Brain pericyte (primary cell): Measurements from ENCODE around the gene FCN2.

Experiments
- DNase-seq: peaks from one replicate; pipeline ENCODE4 v3.0.0-alpha.2; 2012; ENCODE audit warnings: low read depth, low spot score

Gene FCN2

GRCh38 chr9:134909511-134910481 lies 29.2 kb downstream of the FCN2 start:
- DNase-seq: no peak

DNA sequence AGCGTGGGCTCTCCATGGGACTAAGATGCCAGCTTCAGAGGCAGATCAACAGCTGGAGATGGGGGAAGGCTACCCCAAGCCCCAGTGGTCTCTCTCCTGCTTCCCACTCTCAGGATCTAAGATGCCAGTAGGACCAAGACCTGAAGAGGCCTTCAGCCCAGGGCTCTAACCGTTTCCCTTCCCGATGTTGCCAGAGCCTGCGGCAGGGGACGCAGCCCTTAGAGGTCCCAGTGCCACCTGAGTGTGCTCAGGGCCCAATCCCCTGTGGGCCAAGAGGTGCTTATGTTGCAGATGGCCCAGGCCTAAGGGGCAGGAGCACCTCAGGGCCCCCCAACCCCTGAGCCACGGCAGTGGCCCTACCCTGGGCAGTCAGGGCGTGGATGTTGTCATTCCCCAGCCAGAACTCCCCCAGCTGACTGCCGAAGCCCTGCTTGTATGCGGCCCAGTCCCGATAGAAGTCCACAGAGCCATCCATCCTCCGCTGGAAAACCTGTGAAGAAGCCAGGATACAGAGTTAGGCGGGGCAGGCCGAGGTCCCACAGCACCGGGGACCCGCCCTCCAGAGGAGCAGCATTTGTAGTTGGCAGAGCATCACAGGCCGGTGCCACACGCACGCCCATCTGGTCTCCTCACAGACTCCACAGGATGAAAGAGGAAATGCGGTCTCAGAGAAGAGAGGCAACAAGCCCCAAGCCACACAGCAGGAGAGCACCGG lies 31.7 kb downstream of the FCN2 start:
- no peak for DNase-seq

- DNase-seq: no peak
Observed at GRCh38 chr9:134913041-134913712, 32.6 kb downstream of the FCN2 start.

DNA sequence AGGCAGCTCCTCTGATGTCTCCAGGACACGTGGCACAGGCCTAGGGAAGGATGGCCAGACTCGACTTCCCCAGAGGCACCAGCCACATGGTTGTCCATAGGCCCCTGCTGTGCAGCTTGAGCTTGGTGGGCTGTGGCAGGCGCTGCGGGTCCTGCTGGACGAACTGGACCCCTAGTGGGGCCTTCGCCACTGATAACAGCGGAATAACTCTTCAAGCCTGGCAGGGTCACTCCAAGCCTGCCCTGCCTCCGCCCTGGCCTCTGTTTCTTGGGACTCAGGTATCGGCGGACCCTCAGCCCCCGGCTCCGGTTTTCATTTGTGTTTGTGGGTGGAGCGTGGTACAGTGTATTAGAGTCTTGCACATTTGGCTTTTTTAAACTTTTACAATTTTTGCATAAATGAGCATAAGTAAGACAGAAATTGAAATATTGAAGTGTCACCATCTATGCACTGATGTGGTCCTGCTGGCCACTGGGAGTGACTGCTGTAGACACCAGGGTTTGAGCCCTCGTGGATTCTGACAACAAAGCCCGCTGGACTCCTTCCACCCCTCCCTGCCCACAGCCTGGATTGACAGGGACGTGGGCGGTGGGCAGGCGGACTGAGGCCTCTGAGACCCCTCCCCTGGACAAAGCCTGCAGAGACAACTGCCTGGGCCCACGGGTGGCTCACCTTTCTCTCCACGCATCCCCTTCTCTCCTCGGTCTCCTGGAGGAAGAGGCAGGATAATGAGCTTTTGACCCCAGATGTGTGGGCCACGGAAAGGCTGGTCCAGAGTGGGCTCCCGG lies 33.3 kb downstream of the FCN2 start:
- no peak for DNase-seq

- DNase-seq: no peak
Observed at GRCh38 chr9:134914501-134914834, 33.9 kb downstream of the FCN2 start.

DNA sequence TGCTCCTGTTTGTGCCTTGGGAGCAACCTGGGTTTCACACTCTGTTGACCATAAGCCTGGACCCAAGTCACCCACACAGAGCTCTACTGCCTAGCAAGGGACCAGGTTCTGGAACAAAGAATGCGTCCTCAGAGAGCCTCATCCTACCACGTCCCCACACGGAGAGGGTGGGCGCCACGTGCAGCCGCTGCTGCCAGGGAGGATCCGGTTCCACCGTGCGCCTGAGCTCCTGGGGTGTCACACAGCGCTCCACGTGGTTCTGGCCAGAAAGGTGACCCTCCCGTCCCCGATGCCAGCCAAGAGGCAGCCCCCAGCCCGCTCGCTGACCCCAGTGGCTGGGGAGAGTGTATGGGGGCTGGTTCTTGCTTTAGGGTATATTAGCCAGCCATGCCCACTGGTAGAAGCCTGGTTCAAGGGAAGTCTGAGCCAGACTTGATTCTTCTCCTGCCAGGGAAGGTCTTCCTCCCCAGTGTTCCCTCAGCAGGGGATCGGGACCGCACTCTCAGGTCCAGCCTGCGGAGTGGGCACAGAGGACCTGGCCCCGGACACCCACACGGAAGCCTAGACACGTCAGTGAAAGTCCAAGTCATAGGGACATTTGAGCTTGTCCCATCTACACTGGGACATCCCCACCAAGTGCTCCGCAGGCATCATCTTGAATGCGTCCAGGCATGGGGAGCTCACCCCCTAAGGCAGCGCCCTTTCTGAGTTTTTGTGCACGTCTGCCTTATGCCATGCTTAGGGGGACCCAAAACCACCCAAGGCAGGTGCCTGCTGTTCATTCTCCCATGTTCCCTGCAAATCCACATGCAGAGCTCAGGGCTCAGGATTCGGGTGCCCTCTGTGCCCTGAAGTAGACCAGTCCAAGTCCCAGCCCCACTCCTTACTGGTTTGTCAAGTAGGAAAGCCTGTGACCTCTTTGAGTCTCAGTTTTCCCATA lies 34.7 kb downstream of the FCN2 start:
- DNase-seq: no peak

DNA sequence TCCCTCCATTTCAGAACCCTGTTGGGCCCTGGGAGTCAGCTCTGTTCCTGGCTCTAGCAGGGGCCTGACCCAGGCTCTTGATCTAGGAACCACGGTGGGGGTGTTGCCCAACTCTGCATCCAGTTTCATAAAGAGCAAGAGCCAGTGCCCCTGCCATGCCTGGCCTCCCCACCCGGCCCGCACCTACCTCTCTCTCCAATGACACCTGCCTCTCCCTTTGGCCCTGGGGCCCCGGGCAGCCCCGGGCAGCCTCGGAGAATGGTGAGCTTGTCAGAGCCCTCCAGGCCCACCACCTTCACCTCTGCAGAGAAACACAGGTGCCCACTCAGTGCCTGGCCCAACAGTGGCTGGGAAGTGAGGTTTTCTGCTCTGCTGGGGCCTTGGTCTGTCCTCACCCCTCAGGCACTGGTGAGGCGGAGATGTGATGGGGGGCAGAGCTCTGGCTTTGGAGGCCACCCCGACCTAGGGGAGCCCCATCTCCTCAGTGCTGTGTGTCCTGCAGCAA lies 35.6 kb downstream of the FCN2 start:
- no peak for DNase-seq

DNA sequence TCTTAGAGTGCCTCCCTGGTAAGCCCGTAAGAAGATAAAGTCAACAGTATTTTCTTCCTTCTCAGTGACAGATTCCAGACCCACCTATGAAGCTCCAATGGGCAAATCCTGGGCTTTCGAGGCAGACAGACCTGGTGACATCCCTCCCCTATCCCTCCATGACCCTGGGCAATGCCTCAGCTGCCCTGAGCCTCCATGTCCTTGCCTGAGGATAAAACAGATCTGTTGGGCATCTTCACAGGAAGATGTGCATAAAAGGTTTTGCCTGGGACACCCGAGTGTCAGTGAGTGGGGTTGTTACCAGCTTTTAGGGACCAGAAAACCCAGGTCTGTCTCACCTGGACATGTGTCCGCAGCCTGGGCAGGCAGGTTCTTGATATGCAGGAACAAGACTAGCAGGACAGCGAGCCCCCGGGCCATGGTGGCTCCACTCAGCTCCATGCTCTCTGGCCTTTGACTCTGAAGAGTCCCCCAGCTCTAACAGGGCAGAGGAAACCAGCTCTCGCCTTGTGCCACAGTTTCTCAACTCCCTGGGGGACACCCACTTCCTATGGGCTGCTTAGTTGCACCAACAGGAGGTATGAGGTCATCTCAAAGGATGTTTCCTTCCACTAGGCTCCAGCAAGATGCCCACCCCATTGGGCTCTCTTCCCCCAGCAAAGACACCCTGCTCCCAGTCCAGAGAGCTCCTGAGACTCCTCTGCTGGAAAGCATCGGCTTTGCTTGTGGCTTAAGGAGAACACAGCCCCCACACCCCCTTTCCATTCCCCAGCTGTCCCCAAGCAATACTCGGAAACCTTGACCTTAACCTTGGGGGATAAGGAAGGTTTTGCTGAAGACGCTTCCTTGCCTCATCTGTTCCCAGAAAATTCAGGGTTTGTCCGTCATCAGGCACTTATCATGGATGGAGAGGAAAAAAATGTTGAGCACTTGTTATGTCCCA lies 37.1 kb downstream of the FCN2 start, which contains the start of gene FCN1:
Gene FCN1 (minus strand): TSS at position 482 of the 943 bp plus-strand sequence. CDS start 41 bp downstream, at position 441.
- no peak for DNase-seq

- DNase-seq: no peak
Observed at GRCh38 chr9:134918646-134919045, 38.0 kb downstream of the FCN2 start.

DNA sequence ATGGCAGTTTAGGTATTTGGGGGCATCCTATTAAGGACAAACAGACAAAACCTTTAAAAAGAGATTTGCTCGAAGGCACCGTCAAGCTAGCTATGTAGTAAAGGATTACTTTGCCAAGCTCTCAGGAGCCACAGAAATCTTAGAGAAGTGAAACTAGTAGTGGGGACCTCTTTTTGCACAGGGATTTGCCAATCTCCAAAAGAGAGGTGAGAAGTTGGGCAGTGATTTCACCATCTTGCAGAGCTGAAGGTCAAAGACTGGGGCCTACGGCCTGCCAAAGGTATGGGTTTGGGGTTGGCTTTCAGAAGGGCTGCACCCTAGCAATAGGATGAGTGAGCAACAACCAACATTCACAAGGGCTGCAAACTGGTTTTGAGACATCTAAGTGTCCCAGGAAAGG lies 38.7 kb downstream of the FCN2 start:
- DNase-seq: no peak

GRCh38 chr9:134922066-134922931 lies 41.7 kb downstream of the FCN2 start:
- DNase-seq: no peak

DNA sequence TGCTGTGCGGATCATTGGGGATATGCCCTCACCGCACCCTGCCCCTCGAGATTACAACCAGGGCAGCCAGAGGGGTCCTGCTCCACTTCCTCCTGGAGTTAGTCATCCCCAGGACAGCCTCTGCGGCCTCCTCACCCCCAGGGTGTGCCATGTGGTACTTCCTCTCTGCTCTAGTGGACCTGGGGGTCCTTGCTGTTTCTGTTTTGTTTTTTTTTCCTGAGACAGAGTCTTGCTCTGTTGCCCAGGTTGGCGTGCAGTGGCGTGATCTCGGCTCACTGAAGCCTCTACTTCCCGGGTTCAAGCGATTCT lies 42.3 kb downstream of the FCN2 start:
- DNase-seq: no peak

DNA sequence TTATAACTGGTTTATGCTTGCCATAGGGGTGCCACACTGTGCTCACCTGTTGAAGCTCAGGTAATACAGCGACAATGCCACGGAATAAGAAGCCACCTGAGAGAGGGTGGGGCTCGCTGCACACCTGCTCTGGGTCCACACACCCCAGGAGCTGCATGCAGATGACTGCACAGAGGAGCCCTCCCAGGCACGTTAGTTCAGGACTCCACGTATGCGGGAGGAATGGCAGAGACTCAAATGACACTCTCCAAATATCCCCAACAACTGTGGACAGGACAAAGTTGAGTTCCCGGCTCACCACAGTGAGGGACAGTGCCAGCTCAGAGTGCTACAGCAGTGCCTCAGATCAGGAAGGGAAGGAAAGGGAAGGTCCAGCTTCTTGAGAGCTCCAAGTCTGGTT lies 42.9 kb downstream of the FCN2 start:
- no peak for DNase-seq

GRCh38 chr9:134925011-134925511 lies 44.5 kb downstream of the FCN2 start:
- DNase-seq: no peak

DNA sequence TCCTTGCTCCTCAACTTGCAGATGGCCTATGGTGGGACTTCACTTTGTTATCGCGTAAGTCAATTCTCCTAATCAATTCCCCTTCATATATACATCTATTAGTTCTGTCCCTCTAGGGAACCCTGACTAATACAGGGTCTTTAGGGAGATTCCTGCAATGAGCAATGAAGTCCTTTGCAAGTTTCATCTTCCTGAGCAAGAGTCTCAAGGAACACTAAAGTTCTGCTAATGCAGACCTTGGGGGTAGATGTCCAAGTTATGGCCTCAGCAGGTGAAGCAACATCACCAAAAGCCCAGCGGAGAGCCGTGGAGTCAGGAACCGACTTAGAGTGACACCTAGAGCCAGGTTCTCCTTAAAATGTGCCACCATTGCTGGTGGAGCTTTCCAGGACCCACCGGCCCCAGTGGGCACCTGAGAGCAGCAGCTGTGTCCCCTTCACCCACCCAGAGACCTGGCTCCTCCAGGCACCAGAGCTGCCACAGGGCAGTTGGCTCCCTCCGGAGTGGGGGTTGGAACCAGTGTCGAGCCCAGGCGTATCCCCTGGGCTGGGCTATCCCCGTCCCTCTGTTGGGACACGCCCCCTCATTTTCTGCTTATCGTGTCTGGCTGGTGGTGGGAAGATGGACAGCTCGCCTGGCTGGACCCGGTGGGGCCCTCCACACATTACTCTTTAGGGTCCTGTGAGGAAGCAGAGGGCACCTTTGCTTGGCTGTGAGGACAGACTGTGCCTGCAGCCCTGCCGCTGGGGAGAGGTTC lies 48.0 kb downstream of the FCN2 start:
- DNase-seq: no peak

DNA sequence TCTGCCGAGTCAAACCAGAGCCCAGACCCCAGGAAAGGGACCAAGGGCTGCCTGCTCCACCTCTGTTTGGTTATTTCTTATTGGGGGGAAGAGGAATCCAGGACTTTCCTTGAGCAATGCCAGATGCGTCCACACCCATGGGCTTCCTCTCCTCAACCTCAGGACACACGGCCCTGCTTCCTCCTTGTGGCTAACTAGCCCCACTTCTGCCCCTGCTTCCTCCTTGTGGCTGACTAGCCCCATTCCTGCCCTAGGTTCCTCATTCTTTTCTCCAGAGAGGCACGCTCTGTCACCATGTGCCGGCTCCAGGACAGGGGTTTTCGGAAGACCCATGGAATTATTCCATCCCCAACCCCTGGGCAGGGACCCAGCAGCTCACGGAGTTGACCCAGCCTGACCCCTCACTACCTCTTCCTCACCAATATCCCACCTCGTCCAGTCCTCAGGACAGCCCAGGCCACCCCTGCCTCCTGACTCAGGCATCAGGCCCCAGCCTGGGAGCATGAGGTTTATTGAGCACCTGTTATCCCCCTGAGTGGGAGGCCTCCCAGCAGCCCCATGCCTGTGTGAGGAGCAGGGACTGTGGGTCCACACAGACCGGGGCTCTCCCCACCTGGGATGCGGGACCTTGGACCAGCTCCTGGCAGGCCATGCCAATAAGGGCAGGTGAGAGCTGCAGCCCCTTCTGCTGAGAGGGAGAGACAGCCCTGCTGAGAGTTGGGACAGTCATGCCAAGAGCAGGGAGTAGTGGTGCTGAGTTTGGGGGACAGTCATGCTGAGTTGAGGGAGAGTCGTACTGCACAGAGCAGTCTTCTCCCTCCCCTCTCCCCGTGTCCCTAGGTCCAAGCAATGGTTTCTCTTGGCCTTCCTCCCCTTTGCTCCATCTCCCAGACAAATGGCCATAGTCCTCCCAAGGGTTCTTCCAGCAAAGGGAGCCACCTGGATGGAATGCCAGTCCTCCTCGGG lies 48.9 kb downstream of the FCN2 start:
- DNase-seq: no peak
